Renal cortex interstitium (tissue), 11 donors: ENCODE data around the gene DTX2. TPM values are rescaled to one million over a fixed set of nuclear protein-coding genes. Genes with fewer than 3 reads are reported as not detected.
A peak's percentile ranks its signal among the peaks of the same experiment; 100 is the strongest.
"Not testable (repeated sequence)": the region's sequence is repeated elsewhere in the genome, so short reads cannot be mapped to it uniquely, and the experiment has no call there.

Experiments
- DNase-seq, 11 donors: peaks; one replicate each; pipeline ENCODE4 v3.0.0-alpha.2; 2013; ENCODE audit warnings: low read depth in 9 of 11, low spot score in 4 of 11; ENCODE audit errors: extremely low read depth in 1 of 11
- polyA plus RNA-seq, 3 donors: library from polyadenylated mRNA; unstranded; fragments of 120-200 nt; gene quantifications; one replicate each; pipeline ENCODE4 v1.2.1, GENCODE V29; 2013; ENCODE audit not compliant: insufficient read length in 3 of 3

DTX2 gene
- polyA plus RNA-seq, 3 donors: 5.8 to 11.0 (median 10.4) TPM

DNA sequence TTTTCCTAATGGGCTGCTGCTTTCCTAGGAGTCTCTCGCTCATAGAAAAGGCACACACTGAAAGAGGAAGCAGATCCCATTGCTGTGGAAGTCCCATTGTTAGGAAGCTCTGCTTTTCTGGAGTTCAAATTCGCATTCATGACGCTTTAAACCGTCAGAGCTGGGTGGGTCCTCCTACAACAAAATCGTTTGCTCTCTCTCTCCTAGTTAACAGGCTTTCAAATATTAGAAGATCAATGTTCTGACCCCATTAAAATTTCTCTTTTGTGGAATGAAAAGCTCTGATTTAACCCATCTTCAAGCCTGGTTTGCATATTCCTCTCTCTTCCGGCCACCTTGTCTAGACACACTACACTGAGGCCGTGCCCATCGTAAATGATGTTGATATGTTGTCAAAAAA lies 81.7 kb downstream of the DTX2 start, which contains the start of gene SPDYE16:
TSS of gene SPDYE16 (minus strand) at position 101 of the 400 bp plus-strand sequence. CDS start 1,838 bp downstream, outside the sequence.
- not testable (repeated sequence) for DNase-seq

DNA sequence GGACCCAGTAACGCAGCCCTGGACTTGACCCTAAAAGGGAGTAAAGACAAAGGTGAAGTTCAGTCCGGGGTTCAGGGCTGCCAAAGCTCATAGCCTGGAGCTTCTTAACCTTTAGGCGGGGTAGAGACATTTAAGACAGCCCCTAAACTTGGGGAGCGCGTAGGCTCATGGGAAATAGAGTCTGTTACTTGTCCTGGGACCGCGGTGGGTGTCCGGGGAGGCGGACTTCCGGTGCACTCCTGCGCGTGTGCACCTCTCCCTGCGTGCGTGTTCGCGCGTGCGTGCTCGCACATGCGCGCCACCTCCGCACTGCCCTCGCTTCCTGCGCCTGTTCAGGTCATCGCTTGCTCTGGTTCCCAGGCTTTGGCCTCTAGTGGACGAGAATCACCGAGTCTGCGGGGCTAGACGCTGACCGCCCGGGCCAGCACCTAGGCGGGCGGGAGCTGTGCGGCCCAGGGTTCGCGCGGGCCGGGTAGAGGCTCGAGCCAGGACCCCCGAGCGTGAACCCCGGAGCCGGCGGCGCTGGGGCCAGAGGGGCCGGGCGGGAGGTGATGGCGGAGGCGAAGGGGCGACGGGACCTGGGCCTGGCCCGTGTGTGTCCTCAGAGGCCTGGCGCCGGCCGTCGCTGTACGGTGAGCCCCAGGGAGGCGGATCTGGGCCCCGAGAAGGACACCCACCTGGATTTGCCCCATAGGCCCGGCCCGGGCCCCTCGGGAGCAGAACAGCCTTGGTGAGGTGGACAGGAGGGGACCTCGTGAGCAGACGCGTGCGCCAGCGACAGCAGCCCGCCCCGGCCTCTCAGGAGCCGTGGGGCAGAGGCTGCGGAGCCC lies 87.7 kb downstream of the DTX2 start:
- DNase-seq: peak; percentile 43 to 88 (median 77)

DNA sequence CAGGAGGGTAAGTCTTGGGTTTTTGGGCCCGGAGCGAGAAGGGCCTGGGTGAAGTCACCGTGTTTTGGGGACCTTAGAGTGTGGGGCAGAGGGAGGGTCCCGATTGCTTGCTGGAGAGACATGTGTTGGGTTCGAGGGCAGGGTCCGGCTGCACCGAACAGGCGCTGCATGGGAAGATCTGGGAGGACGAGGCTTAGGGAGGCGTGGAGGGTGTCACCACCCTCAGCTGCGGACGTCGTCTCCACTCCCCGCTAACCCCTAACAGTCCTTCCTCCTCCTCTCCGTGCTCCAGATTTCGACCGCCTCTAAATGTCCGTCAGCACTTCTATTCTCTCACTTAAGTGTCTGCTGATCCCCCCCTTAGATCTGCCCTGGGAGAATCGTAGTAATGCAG lies 88.3 kb downstream of the DTX2 start:
- peak in 1 of 11 donors; percentile 0 for DNase-seq

DNA sequence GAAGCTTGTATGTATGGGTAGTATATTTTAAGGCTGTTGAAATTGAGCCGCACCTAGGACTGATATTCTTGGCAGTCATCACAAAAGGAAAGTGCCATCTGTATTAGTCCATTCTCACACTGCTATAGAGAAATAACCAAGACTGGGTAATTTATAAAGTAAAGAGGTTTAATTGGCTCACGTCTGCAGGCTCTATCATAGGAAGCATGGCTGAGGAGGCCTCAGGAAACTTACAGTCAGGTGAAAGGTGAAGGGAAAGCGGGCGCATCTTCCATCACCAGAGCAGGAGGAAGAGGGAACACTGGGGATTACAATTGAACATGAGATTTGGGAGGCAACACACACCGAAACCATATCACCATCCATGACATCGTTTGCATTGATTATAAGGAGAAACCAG lies 90.5 kb downstream of the DTX2 start:
- DNase-seq: not testable (repeated sequence)

Other genes starting within 250 kb of the DTX2 start
- 100 to 1,000 TPM; 119 to 226 (median 218) TPM for gene HSPB1, start 159.0 kb upstream of the DTX2 start, polyA plus RNA-seq
- gene YWHAG, start 102.7 kb upstream of the DTX2 start, polyA plus RNA-seq: 100 to 1,000 TPM; 119 to 134 (median 133) TPM
- 1 to 10 TPM; 5.2 to 7.2 (median 5.5) TPM for gene SSC4D, start 52.0 kb upstream of the DTX2 start, polyA plus RNA-seq
- 10 to 100 TPM in 1 of 3 donors, 1 to 10 TPM in 2; 4.9 to 11.0 (median 8.6) TPM for gene ZP3, start 36.8 kb upstream of the DTX2 start, polyA plus RNA-seq
- 1 to 10 TPM; 1.2 to 2.4 (median 1.4) TPM for gene UPK3B, start 48.8 kb downstream of the DTX2 start, polyA plus RNA-seq
- gene SPDYE16, start 81.6 kb downstream of the DTX2 start, polyA plus RNA-seq: 1 to 10 TPM; 1.6 to 4.0 (median 2.0) TPM
- 10 to 100 TPM; 21.3 to 34.9 (median 23.1) TPM for gene POMZP3, start 165.6 kb downstream of the DTX2 start, polyA plus RNA-seq